Body of pancreas (tissue), 4 donors: ENCODE data around the gene TTC7B.

Source experiments
- CTCF ChIP-seq, 7 experiments: fragments of 450-650 bp in 4 of 7; fragments of 200-600 bp in 3 of 7; sonication (generic) in 3 of 7; IDR thresholded peaks; one replicate each; pipeline ENCODE4 v1.5.1; 2016 to 2019; ENCODE audit warnings: antibody characterized with exemption in 7 of 7
- POLR2A ChIP-seq, 3 donors: fragments of 450-650 bp; IDR thresholded peaks; one replicate each; pipeline ENCODE4 v1.6.1; 2016; ENCODE audit warnings: antibody characterized with exemption in 3 of 3, mild to moderate bottlenecking in 2 of 3

GRCh38 chr14:90661866-90662265, 154.4 kb downstream of the TTC7B start:
- TF ChIP-seq CTCF (IDR thresholded peaks at IDR 0.05) (no peak), POLR2A (IDR thresholded peaks at IDR 0.05) (no peak)
